Esophagus squamous epithelium (tissue), 4 donors: ENCODE data around the gene RELN.

Experiments used
- POLR2A ChIP-seq, 4 donors: fragments of 450-650 bp; IDR thresholded peaks; one replicate each; pipeline ENCODE4 v1.6.1; 2017; ENCODE audit warnings: antibody characterized with exemption in 4 of 4, mild to moderate bottlenecking in 4 of 4, moderate library complexity in 3 of 4
- TF ChIP-seq, protein P1 (sequence below), 6 experiments: fragments of 450-650 bp in 4 of 6; fragments of 200-600 bp in 2 of 6; sonication (generic) in 2 of 6; IDR thresholded peaks; one replicate each; pipeline ENCODE4 v1.5.1; 2016 to 2019; ENCODE audit warnings: antibody characterized with exemption in 6 of 6, mild to moderate bottlenecking in 4 of 6, moderate library complexity in 4 of 6

GRCh38 chr7:103729026-103729425 is 260.4 kb downstream of the RELN start:
- no peak for TF ChIP-seq POLR2A (IDR thresholded peaks at IDR 0.05)
- TF ChIP-seq, protein P1, sequence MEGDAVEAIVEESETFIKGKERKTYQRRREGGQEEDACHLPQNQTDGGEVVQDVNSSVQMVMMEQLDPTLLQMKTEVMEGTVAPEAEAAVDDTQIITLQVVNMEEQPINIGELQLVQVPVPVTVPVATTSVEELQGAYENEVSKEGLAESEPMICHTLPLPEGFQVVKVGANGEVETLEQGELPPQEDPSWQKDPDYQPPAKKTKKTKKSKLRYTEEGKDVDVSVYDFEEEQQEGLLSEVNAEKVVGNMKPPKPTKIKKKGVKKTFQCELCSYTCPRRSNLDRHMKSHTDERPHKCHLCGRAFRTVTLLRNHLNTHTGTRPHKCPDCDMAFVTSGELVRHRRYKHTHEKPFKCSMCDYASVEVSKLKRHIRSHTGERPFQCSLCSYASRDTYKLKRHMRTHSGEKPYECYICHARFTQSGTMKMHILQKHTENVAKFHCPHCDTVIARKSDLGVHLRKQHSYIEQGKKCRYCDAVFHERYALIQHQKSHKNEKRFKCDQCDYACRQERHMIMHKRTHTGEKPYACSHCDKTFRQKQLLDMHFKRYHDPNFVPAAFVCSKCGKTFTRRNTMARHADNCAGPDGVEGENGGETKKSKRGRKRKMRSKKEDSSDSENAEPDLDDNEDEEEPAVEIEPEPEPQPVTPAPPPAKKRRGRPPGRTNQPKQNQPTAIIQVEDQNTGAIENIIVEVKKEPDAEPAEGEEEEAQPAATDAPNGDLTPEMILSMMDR (IDR thresholded peaks at IDR 0.05), result no peak
